ENCODE measurements around the gene PIGL. TPM values are rescaled to one million over a fixed set of nuclear protein-coding genes. Genes with fewer than 3 reads are reported as not detected.

Gene PIGL
- total RNA-seq, 1 experiment from 2014 or later = 29.3 TPM

GRCh38 chr17:16352667-16353316, 135.8 kb downstream of the PIGL start:
- DNase-seq (ENCODE audit: low spot score) = no peak

- no peak for DNase-seq (ENCODE audit: low spot score)
These were observed 136.5 kb downstream of the PIGL start, which contains the start of gene CENPV for GRCh38 chr17:16353317-16354174. CENPV (minus strand) TSS chr17:16353469; CDS start chr17:16353436, 33 bp downstream.

- DNase-seq (ENCODE audit: low spot score) = no peak
These were observed 137.6 kb downstream of the PIGL start for GRCh38 chr17:16354585-16354984.

- DNase-seq (ENCODE audit: low spot score) = no peak
These were observed 141.4 kb downstream of the PIGL start for GRCh38 chr17:16358394-16358793.

- DNase-seq (ENCODE audit: low spot score) = no peak
These were observed 144.9 kb downstream of the PIGL start for GRCh38 chr17:16361874-16362273.

- DNase-seq (ENCODE audit: low spot score) = peak; percentile 60
These were observed 146.9 kb downstream of the PIGL start for GRCh38 chr17:16363749-16364536.

- DNase-seq (ENCODE audit: low spot score) = no peak
These were observed 147.6 kb downstream of the PIGL start for GRCh38 chr17:16364625-16365024.

- peak; percentile 62 for DNase-seq (ENCODE audit: low spot score)
These were observed 154.7 kb downstream of the PIGL start for GRCh38 chr17:16371742-16372141.

GRCh38 chr17:16374146-16374938, 157.3 kb downstream of the PIGL start:
- DNase-seq (ENCODE audit: low spot score) = peak; percentile 36

Other genes starting within 250 kb of the PIGL start
- gene ZSWIM7, start 217.5 kb upstream of the PIGL start, total RNA-seq (2014; rRNA removed; shearing (Covaris generic)) = 33.6 and 42.1 TPM in 2 replicates
- 65.0 and 74.9 TPM in 2 replicates for gene TTC19, start 217.4 kb upstream of the PIGL start, total RNA-seq (2014; rRNA removed; shearing (Covaris generic))
- 73.1 and 95.9 TPM in 2 replicates for gene NCOR1, start 1.7 kb upstream of the PIGL start, total RNA-seq (2014; rRNA removed; shearing (Covaris generic))
- 22.2 and 29.7 TPM in 2 replicates for gene CENPV, start 136.3 kb downstream of the PIGL start, total RNA-seq (2014; rRNA removed; shearing (Covaris generic))
- 1,859 and 2,439 TPM in 2 replicates for gene UBB, start 163.9 kb downstream of the PIGL start, total RNA-seq (2014; rRNA removed; shearing (Covaris generic))
- gene TRPV2, start 198.4 kb downstream of the PIGL start, total RNA-seq (2014; rRNA removed; shearing (Covaris generic)) = 0.38 TPM in 1 of 2 replicates, not detected in the other